Fibroblast of mammary gland (primary cell): ENCODE data around the gene TGFB1I1.

Experiments
- DNase-seq: peaks from one replicate; pipeline ENCODE4 v3.0.0-alpha.2; 2010; ENCODE audit warnings: low read depth
- H3K4me3 ChIP-seq: 2 replicates; pipeline ENCODE4 v1.5.1; 2011; ENCODE audit warnings: low read depth, mild to moderate bottlenecking, low read length, moderate library complexity; ENCODE audit not compliant: control insufficient read depth
- TF ChIP-seq, protein P1 (sequence below): conservative IDR thresholded peaks from 2 replicates; pipeline ENCODE4 v1.5.1; 2011; ENCODE audit warnings: low read depth, low read length, inconsistent platforms; ENCODE audit not compliant: control insufficient read depth, insufficient read depth

TGFB1I1 gene

GRCh38 chr16:31488468-31489297 is 16.7 kb downstream of the TGFB1I1 start:
- no peak for DNase-seq
- TF ChIP-seq, protein P1, sequence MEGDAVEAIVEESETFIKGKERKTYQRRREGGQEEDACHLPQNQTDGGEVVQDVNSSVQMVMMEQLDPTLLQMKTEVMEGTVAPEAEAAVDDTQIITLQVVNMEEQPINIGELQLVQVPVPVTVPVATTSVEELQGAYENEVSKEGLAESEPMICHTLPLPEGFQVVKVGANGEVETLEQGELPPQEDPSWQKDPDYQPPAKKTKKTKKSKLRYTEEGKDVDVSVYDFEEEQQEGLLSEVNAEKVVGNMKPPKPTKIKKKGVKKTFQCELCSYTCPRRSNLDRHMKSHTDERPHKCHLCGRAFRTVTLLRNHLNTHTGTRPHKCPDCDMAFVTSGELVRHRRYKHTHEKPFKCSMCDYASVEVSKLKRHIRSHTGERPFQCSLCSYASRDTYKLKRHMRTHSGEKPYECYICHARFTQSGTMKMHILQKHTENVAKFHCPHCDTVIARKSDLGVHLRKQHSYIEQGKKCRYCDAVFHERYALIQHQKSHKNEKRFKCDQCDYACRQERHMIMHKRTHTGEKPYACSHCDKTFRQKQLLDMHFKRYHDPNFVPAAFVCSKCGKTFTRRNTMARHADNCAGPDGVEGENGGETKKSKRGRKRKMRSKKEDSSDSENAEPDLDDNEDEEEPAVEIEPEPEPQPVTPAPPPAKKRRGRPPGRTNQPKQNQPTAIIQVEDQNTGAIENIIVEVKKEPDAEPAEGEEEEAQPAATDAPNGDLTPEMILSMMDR: no peak
- no peak overlapping the region for H3K4me3 ChIP-seq

DNA sequence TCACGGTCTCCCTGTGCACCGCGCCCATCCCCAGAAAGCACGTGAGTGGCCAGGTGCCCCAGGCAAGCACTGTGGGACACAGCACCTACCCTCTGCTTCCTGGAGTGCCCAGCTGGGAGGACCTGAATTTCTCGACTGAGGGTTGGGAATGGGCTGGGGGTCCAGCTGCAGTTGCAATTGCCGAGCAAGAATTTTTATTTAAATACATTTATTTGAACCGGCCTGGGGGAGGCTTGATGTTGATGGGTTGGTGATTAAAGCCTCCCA is 17.3 kb downstream of the TGFB1I1 start:
- no peak for DNase-seq
- TF ChIP-seq, protein P1: no peak
- H3K4me3 ChIP-seq: no peak overlapping the region

DNA sequence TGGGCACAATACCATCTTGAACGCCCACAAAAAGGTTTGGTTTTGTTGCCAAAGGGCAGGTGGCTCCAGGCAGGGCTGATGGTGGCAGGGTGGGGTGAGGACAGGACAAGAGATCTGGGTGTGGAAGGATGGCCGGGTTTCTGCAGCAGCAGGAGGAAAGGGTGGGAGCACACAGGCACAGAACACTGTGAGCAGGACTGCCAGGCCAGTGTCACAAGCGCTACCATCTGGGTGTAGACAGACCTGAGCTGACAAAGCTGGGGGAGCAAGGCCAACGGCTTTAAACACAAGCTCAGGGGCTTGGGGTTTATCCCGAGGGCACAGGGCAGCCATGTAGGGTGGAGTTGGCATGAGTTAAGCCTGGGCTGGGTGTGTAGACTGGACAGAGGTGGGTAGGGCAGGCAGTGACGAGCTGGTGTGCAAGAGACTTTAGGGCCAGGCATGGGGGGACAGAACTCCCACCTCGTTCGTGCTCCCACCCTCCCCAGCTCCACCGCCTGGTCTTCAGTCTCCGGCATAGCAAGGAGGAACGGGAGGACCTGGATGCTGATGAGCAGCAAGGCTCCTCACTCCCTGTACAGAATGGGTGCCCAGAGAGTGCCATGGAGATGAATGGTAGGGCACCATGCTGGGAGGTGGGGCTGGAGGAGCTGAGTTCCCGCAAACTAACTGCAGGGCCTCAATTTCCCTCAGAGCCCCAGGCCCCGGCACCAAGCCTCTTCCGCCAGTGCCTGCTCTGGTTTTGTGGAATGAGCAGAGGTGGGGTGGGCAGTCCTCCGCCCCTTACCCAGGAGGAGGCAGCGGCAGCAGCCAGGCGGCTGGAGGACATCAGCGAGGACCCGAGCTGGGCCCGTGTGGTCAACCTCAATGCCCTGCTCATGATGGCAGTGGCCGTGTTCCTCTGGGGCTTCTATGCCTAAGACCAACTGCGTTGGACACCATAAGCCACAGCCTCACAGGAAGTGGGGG is 17.9 kb downstream of the TGFB1I1 start:
- no peak for DNase-seq

DNA sequence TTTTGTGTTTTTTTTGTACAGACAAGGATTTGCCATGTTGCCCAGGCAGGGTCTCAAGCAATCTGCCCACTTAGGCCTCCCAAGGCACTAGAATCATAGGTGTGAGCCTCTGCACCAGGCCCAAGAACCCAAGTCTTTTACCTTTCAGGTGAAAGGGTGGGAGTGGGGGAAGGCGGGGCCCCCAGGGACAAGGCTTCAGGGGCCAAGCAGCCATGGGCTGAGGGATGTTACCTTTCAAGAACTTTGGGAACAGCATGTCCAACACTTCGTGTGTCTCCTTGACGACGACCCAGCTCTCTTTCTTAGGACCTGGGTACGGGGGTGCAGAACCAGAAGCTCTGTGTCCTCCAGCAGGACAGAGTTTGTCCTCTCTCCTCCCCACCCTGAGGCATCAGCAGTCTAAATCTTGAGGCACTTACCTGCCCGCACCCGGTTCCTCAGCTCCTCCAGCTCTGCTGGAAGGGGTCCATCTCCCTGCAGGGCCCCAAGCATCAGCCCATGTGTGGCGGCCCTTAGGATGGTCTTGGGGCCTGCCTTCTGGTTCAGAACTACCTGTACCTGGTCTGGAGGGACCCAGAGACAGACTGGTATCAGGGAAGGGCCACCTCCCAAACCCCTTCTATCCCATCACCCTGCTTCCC is 19.9 kb downstream of the TGFB1I1 start:
- TF ChIP-seq, protein P1: no peak
- no peak for DNase-seq
- H3K4me3 ChIP-seq: no peak overlapping the region

More for the DNA sequence above, 17.9 kb downstream of the TGFB1I1 start:
- TF ChIP-seq, protein P1: no peak
- H3K4me3 ChIP-seq: no peak overlapping the region

DNA sequence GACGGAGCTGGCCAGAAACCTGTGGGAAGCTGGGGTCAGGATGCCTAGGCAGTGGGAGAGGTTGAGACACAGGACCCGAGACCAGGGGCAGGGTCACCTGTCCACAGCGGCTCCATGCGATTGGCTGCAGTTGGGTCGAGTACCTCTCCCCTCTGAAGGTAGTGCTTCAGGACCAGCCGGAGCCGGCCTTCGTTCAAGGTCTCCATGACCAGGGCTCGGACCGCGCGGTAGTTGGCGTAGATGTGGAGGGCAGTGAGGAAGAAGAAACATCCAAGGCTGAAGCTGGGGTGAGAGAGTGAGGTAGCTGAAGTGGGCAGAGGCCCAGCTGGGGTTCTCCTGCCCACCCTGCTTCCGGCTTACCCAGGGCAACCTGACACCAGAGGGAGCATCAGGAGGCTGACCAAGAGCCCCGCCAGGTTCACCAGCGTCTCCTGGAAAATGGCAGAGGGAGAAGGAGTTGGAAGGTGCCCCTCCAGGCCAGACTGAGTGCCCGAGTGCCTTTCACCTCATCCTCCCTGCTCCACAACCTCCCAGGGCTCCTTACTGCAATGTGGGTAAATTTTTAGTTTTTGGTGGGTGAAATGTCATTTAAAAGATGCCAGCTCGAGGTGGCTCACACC is 21.7 kb downstream of the TGFB1I1 start:
- H3K4me3 ChIP-seq: no peak overlapping the region
- DNase-seq: no peak
- TF ChIP-seq, protein P1: no peak

- no peak for DNase-seq
- TF ChIP-seq, protein P1: no peak
These were observed 24.7 kb downstream of the TGFB1I1 start for GRCh38 chr16:31496670-31497069.

More at GRCh38 chr16:31496670-31497069, 24.7 kb downstream of the TGFB1I1 start:
- H3K4me3 ChIP-seq: no peak overlapping the region
